AG20443 (cell line): Measurements from ENCODE around the gene ATRX.
A peak's percentile ranks its signal among the peaks of the same experiment; 100 is the strongest.
"Not testable (repeated sequence)": the region's sequence is repeated elsewhere in the genome, so short reads cannot be mapped to it uniquely, and the experiment has no call there.

ENCODE experiments used
- DNase-seq: peaks from one replicate; pipeline ENCODE4 v3.0.0; 2012; ENCODE audit warnings: low spot score, mixed read lengths

ATRX gene

GRCh38 chrX:77785486-77786364 is at the start of gene ATRX:
Gene ATRX (minus strand): TSS chrX:77786216. CDS start chrX:77786001, 215 bp downstream.
- peak; percentile 84 for DNase-seq

GRCh38 chrX:77831544-77831943 is 45.5 kb upstream of the ATRX start:
- not testable (repeated sequence) for DNase-seq

- DNase-seq = not testable (repeated sequence)
These were observed 36.0 kb upstream of the ATRX start for GRCh38 chrX:77821989-77822388.

- DNase-seq = no peak
These were observed 34.2 kb upstream of the ATRX start for GRCh38 chrX:77820091-77820727.

- no peak for DNase-seq
These were observed 28.2 kb upstream of the ATRX start for GRCh38 chrX:77814210-77814609.

GRCh38 chrX:77802201-77802600 is 16.2 kb upstream of the ATRX start:
- no peak for DNase-seq

- no peak for DNase-seq
These were observed 9.1 kb upstream of the ATRX start for GRCh38 chrX:77795124-77795523.

- no peak for DNase-seq
These were observed 7.9 kb upstream of the ATRX start for GRCh38 chrX:77793946-77794345.

GRCh38 chrX:77788050-77788449 is 2.0 kb upstream of the ATRX start:
- DNase-seq = peak; percentile 37

- DNase-seq = no peak
These were observed 307 bp upstream of the ATRX start for GRCh38 chrX:77786365-77786680.

GRCh38 chrX:77779695-77780094 is 6.3 kb downstream of the ATRX start:
- no peak for DNase-seq

- DNase-seq = no peak
These were observed 9.4 kb downstream of the ATRX start for GRCh38 chrX:77776659-77777058.

- no peak for DNase-seq
These were observed 14.4 kb downstream of the ATRX start for GRCh38 chrX:77771601-77772000.

GRCh38 chrX:77768787-77769186 is 17.2 kb downstream of the ATRX start:
- no peak for DNase-seq

GRCh38 chrX:77766212-77766611 is 19.8 kb downstream of the ATRX start:
- not testable (repeated sequence) for DNase-seq

- DNase-seq = no peak
These were observed 30.5 kb downstream of the ATRX start for GRCh38 chrX:77755561-77755960.

GRCh38 chrX:77753942-77754341 is 32.1 kb downstream of the ATRX start:
- not testable (repeated sequence) for DNase-seq

GRCh38 chrX:77749695-77750094 is 36.3 kb downstream of the ATRX start:
- peak; percentile 5 for DNase-seq

- no peak for DNase-seq
These were observed 42.3 kb downstream of the ATRX start for GRCh38 chrX:77743720-77744119.

- peak; percentile 41 for DNase-seq
These were observed 43.1 kb downstream of the ATRX start for GRCh38 chrX:77742788-77743476.

GRCh38 chrX:77740376-77740905 is 45.6 kb downstream of the ATRX start:
- DNase-seq = no peak

- DNase-seq = no peak
These were observed 52.7 kb downstream of the ATRX start for GRCh38 chrX:77733342-77733741.
